ENCODE measurements around the gene EPS8L2.

The EPS8L2 gene

GRCh38 chr11:697811-698311, 8.2 kb upstream of the EPS8L2 start:
- FAIRE-seq (no peak), DNase-seq (ENCODE audit: insufficient read length) (no peak)
- TF ChIP-seq POLR2A (IDR thresholded peaks at IDR 0.05; ENCODE audit: low read depth, low read length) (no peak), TAF1 (IDR thresholded peaks at IDR 0.05; ENCODE audit: borderline replicate concordance, low read depth, low read length) (no peak), POLR2AphosphoS5 (IDR thresholded peaks at IDR 0.05; ENCODE audit: low read depth, low read length) (no peak)

DNA sequence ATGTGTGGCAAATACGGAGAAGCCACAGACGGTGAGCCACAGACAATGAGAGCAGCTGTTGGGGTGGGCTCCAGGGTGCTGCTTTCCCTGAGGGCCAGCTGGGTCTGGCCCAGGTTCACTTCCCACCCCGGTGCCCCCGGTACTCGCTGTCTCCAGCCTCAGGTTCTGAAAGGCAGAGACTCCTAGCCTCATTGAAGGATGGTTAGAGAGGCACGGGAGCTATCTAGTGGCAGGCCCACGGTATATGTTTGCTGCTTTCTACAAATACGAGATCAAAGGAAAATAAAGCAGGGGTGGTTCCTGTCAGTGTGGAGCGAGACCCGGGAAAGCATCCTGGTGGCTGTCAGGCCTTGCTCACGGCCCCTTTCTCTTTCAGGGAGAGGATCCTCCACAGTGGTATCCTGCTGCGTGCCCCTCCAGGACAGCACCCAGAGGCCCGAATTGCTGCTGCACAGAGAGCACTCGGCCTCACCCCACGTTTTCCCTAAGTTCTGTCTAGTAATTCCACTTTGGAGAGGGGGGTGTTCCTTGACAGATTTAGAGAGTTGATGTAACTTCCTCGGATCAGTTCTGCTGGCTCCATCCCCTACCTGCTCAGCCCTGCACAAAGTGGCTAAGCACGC, 7.4 kb upstream of the EPS8L2 start:
- TF ChIP-seq TAF1 (IDR thresholded peaks at IDR 0.05; ENCODE audit: borderline replicate concordance, low read depth, low read length): no peak
- no peak for TF ChIP-seq POLR2A (IDR thresholded peaks at IDR 0.05; ENCODE audit: low read depth, low read length)
- no peak for TF ChIP-seq POLR2AphosphoS5 (IDR thresholded peaks at IDR 0.05; ENCODE audit: low read depth, low read length)
- no peak for DNase-seq (ENCODE audit: insufficient read length)
- FAIRE-seq: no peak

DNA sequence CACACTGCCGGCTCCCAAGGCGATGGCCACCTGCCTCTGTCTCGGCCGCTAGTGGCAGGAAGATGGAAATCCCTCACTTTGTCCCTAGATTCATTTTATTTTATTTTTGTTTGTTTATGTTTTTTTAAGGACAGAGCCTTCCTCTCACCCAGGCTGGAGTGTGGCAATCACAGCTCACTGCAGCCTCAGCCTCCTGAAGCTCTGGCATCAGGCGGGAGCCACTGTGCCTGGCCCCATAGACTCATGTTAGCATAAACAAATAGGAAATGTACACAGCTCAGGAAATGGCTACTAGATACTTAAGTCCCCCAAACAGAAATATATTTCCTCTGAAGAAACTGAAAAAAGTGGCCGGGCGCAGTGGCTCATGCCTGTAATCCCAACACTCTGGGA, 6.9 kb upstream of the EPS8L2 start:
- TF ChIP-seq POLR2AphosphoS5 (IDR thresholded peaks at IDR 0.05; ENCODE audit: low read depth, low read length) (no peak), TAF1 (IDR thresholded peaks at IDR 0.05; ENCODE audit: borderline replicate concordance, low read depth, low read length) (no peak), POLR2A (IDR thresholded peaks at IDR 0.05; ENCODE audit: low read depth, low read length) (no peak)
- no peak for FAIRE-seq
- no peak for DNase-seq (ENCODE audit: insufficient read length)

- FAIRE-seq: no peak
- no peak for TF ChIP-seq POLR2AphosphoS5 (IDR thresholded peaks at IDR 0.05; ENCODE audit: low read depth, low read length)
- TF ChIP-seq TAF1 (IDR thresholded peaks at IDR 0.05; ENCODE audit: borderline replicate concordance, low read depth, low read length): no peak
- TF ChIP-seq POLR2A (IDR thresholded peaks at IDR 0.05; ENCODE audit: low read depth, low read length): no peak
- DNase-seq (ENCODE audit: insufficient read length): no peak
These were observed 6.3 kb upstream of the EPS8L2 start for GRCh38 chr11:699753-700152.

DNA sequence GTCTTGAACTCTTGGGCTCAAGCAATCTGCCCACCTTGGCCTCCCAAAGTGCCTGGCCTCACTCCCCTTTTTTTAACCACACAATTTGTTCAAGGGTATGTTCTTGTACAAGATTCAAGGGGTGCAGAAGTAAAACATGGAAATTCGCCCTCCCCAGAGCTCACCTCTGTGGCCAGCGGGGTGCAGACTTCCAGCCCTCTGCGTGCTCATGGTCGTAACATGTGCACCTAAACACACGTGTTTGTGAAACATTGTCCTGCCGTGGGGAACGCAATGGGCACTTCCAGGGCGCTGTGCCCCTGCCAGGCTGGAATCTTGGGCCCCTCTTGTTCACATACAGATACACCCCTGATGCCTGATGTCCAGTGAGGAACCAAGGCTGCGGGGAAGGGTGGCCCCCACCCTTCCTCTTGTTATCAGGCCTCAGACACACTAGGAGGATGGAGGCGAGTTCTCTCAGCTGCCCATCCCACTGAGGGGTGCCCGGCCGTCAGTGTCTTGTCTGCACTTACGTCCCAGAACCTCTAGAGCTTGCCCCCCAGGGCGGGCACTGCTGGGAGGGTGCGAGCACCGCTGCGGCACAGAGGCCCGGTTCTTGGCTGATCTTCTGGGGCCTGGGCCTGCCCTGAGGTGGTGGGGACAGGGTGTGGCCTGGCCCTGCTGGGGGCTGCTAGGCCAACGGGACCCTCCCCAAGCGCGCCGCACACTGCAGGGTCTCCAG, 4.1 kb upstream of the EPS8L2 start:
- FAIRE-seq (no peak), DNase-seq (ENCODE audit: insufficient read length) (no peak)
- TF ChIP-seq POLR2A (IDR thresholded peaks at IDR 0.05; ENCODE audit: low read depth, low read length) (no peak), TAF1 (IDR thresholded peaks at IDR 0.05; ENCODE audit: borderline replicate concordance, low read depth, low read length) (no peak), POLR2AphosphoS5 (IDR thresholded peaks at IDR 0.05; ENCODE audit: low read depth, low read length) (no peak)

DNA sequence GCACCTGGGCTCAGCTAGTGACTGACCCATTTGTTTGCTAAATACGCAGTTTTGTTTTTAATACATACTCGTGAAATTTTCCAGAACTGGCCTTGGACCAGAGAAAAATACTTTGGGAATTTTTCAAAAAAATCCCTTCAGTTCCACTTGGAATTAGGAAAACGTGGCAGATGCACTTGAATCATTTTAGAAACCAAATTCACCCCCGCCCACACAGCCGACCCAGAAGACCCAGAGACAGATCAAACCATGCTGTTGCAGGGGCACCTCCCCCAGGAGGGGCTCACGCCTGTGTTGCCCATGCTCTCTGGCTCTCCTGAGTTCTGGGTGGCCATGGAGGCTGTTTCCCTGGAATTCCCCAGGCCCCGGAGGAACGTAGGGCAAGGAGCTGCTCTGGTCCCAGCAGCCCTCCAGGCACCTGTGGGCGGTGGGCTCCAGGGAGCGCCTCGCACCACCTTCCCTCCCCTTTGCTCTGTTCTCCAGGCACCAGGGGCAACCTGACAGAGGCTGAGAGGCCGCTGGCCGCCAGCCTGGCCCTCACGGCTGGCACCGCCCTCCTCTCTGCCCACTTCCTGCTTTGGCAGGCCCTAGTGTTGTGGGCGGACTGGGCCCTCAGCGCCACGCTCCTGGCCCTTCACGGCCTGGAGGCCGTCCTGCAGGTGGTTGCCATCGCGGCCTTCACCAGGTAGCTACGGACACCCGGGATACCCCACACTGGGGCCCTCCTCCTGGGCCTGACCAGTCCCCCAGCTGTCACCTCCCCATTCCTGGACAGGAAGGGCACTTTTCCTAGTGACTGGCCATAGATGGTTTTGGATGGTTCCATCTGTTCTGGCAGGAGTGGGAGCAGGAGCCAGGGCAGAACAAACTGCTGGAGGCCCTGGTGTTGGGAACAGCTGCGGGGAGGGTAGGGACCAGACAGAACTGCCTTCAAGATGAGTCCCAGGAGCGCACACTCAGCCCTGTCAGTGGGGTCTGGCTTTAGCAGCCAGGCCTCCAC, 3.3 kb upstream of the EPS8L2 start:
- DNase-seq (ENCODE audit: insufficient read length): no peak
- peak; percentile 51 for FAIRE-seq
- TF ChIP-seq POLR2AphosphoS5 (IDR thresholded peaks at IDR 0.05; ENCODE audit: low read depth, low read length) (no peak), TAF1 (IDR thresholded peaks at IDR 0.05; ENCODE audit: borderline replicate concordance, low read depth, low read length) (no peak), POLR2A (IDR thresholded peaks at IDR 0.05; ENCODE audit: low read depth, low read length) (no peak)

- FAIRE-seq (no peak), DNase-seq (ENCODE audit: insufficient read length) (no peak)
- TF ChIP-seq POLR2A (IDR thresholded peaks at IDR 0.05; ENCODE audit: low read depth, low read length): no peak
- TF ChIP-seq TAF1 (IDR thresholded peaks at IDR 0.05; ENCODE audit: borderline replicate concordance, low read depth, low read length): no peak
- TF ChIP-seq POLR2AphosphoS5 (IDR thresholded peaks at IDR 0.05; ENCODE audit: low read depth, low read length): no peak
These were observed 2.5 kb upstream of the EPS8L2 start for GRCh38 chr11:703506-703905.

- DNase-seq (ENCODE audit: insufficient read length) (no peak), FAIRE-seq (no peak)
- TF ChIP-seq TAF1 (IDR thresholded peaks at IDR 0.05; ENCODE audit: borderline replicate concordance, low read depth, low read length): no peak
- TF ChIP-seq POLR2AphosphoS5 (IDR thresholded peaks at IDR 0.05; ENCODE audit: low read depth, low read length): no peak
- TF ChIP-seq POLR2A (IDR thresholded peaks at IDR 0.05; ENCODE audit: low read depth, low read length): no peak
These were observed 1.8 kb upstream of the EPS8L2 start for GRCh38 chr11:704228-704674.

DNA sequence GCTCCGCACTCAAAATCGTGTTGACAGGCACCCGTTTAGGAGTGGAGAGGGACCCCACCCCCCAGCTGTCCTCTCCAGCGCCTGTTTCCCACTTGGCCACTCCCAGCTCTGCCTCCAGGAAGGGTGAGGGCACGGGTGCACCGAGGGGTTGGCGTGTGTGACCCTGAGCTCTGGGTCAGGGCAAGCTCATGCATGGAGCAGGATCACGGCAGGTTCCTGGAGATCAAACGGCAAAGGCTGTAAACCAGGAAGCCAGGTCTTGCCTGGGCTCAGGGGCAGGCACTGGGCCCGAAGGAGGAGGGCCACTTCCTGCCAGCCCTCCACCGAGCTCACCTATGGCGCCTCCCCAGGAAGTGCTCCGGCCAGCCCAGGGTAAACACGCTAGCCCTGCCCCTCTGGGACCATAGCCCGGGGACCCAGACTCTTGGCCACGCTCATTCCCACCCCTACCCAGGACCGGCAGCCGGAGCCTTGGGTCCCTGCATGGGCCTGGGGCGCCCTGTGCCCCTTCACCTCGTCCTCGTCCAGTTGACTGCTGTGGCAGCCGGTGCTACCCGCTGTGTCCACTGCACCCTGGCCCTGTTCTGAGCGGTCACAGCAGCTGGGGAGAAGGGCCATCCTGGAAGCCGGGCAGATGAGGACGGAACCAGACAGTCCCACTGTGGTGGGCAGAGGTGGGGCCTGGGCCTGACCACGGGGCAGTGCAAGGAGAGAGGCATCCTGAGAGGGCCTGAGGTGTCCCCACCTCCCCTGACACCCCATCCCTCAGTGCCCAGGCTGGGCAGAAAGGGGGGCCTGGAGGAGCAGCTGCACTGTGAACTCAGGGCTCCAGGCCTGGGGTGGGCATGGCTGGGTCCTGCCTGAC, 1.0 kb upstream of the EPS8L2 start:
- FAIRE-seq: no peak
- no peak for DNase-seq (ENCODE audit: insufficient read length)
- TF ChIP-seq TAF1 (IDR thresholded peaks at IDR 0.05; ENCODE audit: borderline replicate concordance, low read depth, low read length) (no peak), POLR2A (IDR thresholded peaks at IDR 0.05; ENCODE audit: low read depth, low read length) (peak; percentile 34; the same call in 1 of the 2 replicates)

GRCh38 chr11:706439-706956, 467 bp downstream of the EPS8L2 start:
- TF ChIP-seq TAF1 (IDR thresholded peaks at IDR 0.05; ENCODE audit: borderline replicate concordance, low read depth, low read length): no peak
- TF ChIP-seq POLR2A (IDR thresholded peaks at IDR 0.05; ENCODE audit: low read depth, low read length): no peak
- no peak for TF ChIP-seq POLR2AphosphoS5 (IDR thresholded peaks at IDR 0.05; ENCODE audit: low read depth, low read length)
- DNase-seq (ENCODE audit: insufficient read length): no peak
- no peak for FAIRE-seq

All from GM12892 (cell line).